Breast epithelium (tissue), 4 donors: Measurements from ENCODE around the gene RNU6-7. TPM values are rescaled to one million over a fixed set of nuclear protein-coding genes. Genes with fewer than 3 reads are reported as not detected.

ENCODE experiments used
- DNase-seq, 2 donors: peaks; one replicate each; pipeline ENCODE4 v3.0.0-alpha.2; 2019; ENCODE audit warnings: low spot score in 2 of 2
- H3K27ac ChIP-seq, 2 donors: fragments of 200-600 bp; sonication (generic) in 1 of 2; one replicate each; pipeline ENCODE4 v1.5.1; 2016 to 2019; ENCODE audit warnings: mild to moderate bottlenecking in 1 of 2
- H3K27me3 ChIP-seq, 2 donors: fragments of 200-600 bp; sonication (generic) in 1 of 2; one replicate each; pipeline versions ENCODE4 v1.5.1 to v1.6.0; 2017 to 2019; ENCODE audit warnings: control low read depth in 1 of 2, mild to moderate bottlenecking in 1 of 2
- H3K36me3 ChIP-seq: fragments of 200-600 bp; one replicate; pipeline ENCODE4 v1.5.1; 2019
- H3K4me1 ChIP-seq, 2 donors: fragments of 200-600 bp; sonication (generic); one replicate each; pipeline ENCODE4 v1.5.1; 2016 to 2019; ENCODE audit warnings: control low read depth in 1 of 2
- H3K4me3 ChIP-seq, 3 donors: fragments of 200-600 bp; sonication (generic); 1 replicate in 2 of 3; 2 replicates in 1 of 3; pipeline ENCODE4 v1.5.1; 2016 to 2019; ENCODE audit warnings: mild to moderate bottlenecking in 3 of 3, moderate library complexity in 2 of 3
- H3K9me3 ChIP-seq, 2 donors: fragments of 200-600 bp; sonication (generic) in 1 of 2; one replicate each; pipeline ENCODE4 v1.5.1; 2016 to 2019; ENCODE audit warnings: control low read depth in 1 of 2
- POLR2A ChIP-seq: fragments of 450-650 bp; IDR thresholded peaks from one replicate; pipeline ENCODE4 v1.6.1; 2016; ENCODE audit warnings: antibody characterized with exemption, mild to moderate bottlenecking, moderate library complexity
- POLR2AphosphoS5 ChIP-seq, 3 donors: sonication (generic); formaldehyde crosslinking; IDR thresholded peaks; one replicate each; pipeline ENCODE4 v1.6.1; 2017; ENCODE audit warnings: antibody characterized with exemption in 3 of 3
- intact Hi-C: fragments of 100-400 bp; cut with DNase I; formaldehyde crosslinking; loops from one replicate; pipeline ENCODE4 v1.15.1; 2023; ENCODE audit warnings: low total_unique reads
- total RNA-seq, 3 donors: library from RNA; depleted of rRNA; stranded (reverse); fragments of >200 nt; gene quantifications; one replicate each; pipeline ENCODE4 v1.1.0, GENCODE V29; 2016
- TF ChIP-seq, protein P1 (sequence below), 3 donors: fragments of 450-650 bp; IDR thresholded peaks; one replicate each; pipeline ENCODE4 v1.5.1; 2016 to 2017; ENCODE audit warnings: antibody characterized with exemption in 3 of 3, mild to moderate bottlenecking in 3 of 3, moderate library complexity in 3 of 3

RNU6-7 gene
- total RNA-seq, 3 donors from 2014 or later = not detected

- no peaks in the 10 kb centered on the region for H3K36me3 ChIP-seq
- DNase-seq = no peak
- no peak overlapping the region for H3K27ac ChIP-seq
- no peaks in the 10 kb centered on the region for H3K9me3 ChIP-seq
- no peaks in the 10 kb centered on the region for H3K4me1 ChIP-seq
- no peaks in the 10 kb centered on the region for H3K27me3 ChIP-seq
- no peak for TF ChIP-seq POLR2A
- no peak for TF ChIP-seq POLR2AphosphoS5 (IDR thresholded peaks at IDR 0.05)
- TF ChIP-seq, protein P1, sequence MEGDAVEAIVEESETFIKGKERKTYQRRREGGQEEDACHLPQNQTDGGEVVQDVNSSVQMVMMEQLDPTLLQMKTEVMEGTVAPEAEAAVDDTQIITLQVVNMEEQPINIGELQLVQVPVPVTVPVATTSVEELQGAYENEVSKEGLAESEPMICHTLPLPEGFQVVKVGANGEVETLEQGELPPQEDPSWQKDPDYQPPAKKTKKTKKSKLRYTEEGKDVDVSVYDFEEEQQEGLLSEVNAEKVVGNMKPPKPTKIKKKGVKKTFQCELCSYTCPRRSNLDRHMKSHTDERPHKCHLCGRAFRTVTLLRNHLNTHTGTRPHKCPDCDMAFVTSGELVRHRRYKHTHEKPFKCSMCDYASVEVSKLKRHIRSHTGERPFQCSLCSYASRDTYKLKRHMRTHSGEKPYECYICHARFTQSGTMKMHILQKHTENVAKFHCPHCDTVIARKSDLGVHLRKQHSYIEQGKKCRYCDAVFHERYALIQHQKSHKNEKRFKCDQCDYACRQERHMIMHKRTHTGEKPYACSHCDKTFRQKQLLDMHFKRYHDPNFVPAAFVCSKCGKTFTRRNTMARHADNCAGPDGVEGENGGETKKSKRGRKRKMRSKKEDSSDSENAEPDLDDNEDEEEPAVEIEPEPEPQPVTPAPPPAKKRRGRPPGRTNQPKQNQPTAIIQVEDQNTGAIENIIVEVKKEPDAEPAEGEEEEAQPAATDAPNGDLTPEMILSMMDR (IDR thresholded peaks at IDR 0.05) = no peak
- H3K4me3 ChIP-seq = no peak overlapping the region
- intact Hi-C loops = no loop called here
These were observed 30.4 kb upstream of the RNU6-7 start for GRCh38 chr14:32171469-32171868.

DNA sequence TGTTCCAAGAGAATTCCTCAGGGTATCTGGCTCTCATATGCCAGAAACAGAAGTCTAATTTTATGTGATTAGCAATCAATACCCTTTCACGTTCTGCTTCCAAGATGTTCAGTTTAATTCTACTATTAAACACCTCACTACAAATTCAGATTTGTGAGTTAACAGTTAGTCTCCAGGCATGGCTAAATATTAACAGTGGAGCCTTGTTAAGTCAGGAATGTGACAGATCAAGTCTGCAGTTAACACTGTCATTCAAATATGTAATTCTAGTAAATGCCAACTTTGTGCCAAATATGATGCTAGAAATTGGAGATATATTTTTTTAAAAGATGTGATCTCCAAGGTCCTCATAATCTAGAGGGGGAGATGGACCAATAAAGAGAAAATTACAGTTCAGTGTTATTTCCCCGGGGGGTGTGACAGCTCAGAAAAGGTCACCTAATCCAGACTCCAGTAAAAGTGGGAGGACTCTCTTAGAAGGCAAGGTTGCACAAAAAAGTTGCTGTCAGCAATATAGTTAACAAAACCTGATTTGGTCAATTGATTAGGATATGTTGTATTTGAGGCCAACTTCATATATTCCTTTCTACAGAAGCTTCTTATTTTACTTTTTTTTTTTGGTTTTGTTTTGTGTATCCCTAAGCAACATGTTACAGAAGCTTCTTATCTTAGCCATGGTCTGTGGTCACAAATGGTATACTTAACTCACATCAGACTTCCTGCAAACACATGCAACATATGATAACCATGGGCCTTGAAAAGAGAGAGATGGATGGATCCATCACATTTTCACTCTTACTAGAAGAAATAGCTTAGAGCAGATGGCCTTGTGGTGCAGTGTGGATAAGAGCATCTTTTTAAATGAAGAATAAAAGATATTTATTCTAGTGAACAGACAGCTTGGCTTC lies 18.4 kb upstream of the RNU6-7 start:
- no peak overlapping the region for H3K4me3 ChIP-seq
- H3K4me1 ChIP-seq = no peaks in the 10 kb centered on the region
- H3K36me3 ChIP-seq = no peaks in the 10 kb centered on the region
- no peaks in the 10 kb centered on the region for H3K27me3 ChIP-seq
- peaks cover 0 to 6% of the 10 kb centered on the region in 2 donors for H3K9me3 ChIP-seq
- H3K27ac ChIP-seq = no peak overlapping the region
- intact Hi-C loops = no loop called here
- DNase-seq = no peak
- no peak for TF ChIP-seq POLR2A
- TF ChIP-seq, protein P1 (IDR thresholded peaks at IDR 0.05) = no peak
- no peak for TF ChIP-seq POLR2AphosphoS5 (IDR thresholded peaks at IDR 0.05)

- DNase-seq = no peak
These were observed 16.7 kb upstream of the RNU6-7 start for GRCh38 chr14:32185097-32185496.

GRCh38 chr14:32186248-32186647 lies 15.6 kb upstream of the RNU6-7 start:
- no peak for DNase-seq
- Histone ChIP-seq H3K9me3 (peaks cover 0 to 6% of the 10 kb centered on the region in 2 donors), H3K4me1 (no peaks in the 10 kb centered on the region), H3K36me3 (no peaks in the 10 kb centered on the region), H3K4me3 (no peak overlapping the region), H3K27me3 (no peaks in the 10 kb centered on the region), H3K27ac (no peak overlapping the region)
- intact Hi-C loops = no loop called here
- no peak for TF ChIP-seq POLR2A
- TF ChIP-seq POLR2AphosphoS5 (IDR thresholded peaks at IDR 0.05) = no peak
- TF ChIP-seq, protein P1 (IDR thresholded peaks at IDR 0.05) = no peak

More at GRCh38 chr14:32185097-32185496, 16.7 kb upstream of the RNU6-7 start:
- no peak overlapping the region for H3K27ac ChIP-seq
- H3K27me3 ChIP-seq = no peaks in the 10 kb centered on the region
- intact Hi-C loops = no loop called here
- no peaks in the 10 kb centered on the region for H3K36me3 ChIP-seq
- H3K4me1 ChIP-seq = no peaks in the 10 kb centered on the region
- peaks cover 0 to 6% of the 10 kb centered on the region in 2 donors for H3K9me3 ChIP-seq
- TF ChIP-seq POLR2AphosphoS5 (IDR thresholded peaks at IDR 0.05) (no peak), POLR2A (no peak)
- TF ChIP-seq, protein P1 (IDR thresholded peaks at IDR 0.05) = no peak
- no peak overlapping the region for H3K4me3 ChIP-seq

DNA sequence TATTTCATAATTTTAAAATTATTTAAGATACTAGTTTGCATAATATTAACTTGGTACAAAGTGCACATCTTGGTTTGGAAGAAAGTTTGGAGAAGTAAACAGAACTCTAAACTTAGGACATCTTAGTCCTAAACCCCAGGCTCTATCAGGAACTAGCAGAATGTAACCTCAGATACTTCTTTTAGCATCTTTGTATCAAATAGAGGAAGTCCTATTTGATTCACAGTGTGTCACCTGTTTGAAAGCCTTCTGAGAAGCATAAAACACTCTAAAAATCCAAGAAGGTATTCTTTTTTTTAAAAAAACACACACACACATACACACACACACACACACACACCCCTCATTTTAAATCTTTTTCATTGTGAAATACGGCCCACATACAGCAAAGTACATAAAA lies 12.0 kb upstream of the RNU6-7 start:
- TF ChIP-seq, protein P1 (IDR thresholded peaks at IDR 0.05) = no peak
- TF ChIP-seq POLR2AphosphoS5 (IDR thresholded peaks at IDR 0.05) = no peak
- no peak for TF ChIP-seq POLR2A
- H3K4me3 ChIP-seq = no peak overlapping the region

More for the DNA sequence above, 12.0 kb upstream of the RNU6-7 start:
- no peaks in the 10 kb centered on the region for H3K4me1 ChIP-seq
- intact Hi-C loops = no loop called here
- peaks cover 0 to 5% of the 10 kb centered on the region in 2 donors for H3K9me3 ChIP-seq
- H3K27me3 ChIP-seq = no peaks in the 10 kb centered on the region
- no peak for DNase-seq
- H3K36me3 ChIP-seq = no peaks in the 10 kb centered on the region
- no peak overlapping the region for H3K27ac ChIP-seq
